Esophagus squamous epithelium (tissue), 4 donors: ENCODE data around the gene BTNL8.

Source experiments
- CTCF ChIP-seq, 6 experiments: fragments of 450-650 bp in 4 of 6; fragments of 200-600 bp in 2 of 6; sonication (generic) in 2 of 6; IDR thresholded peaks; one replicate each; pipeline ENCODE4 v1.5.1; 2016 to 2019; ENCODE audit warnings: antibody characterized with exemption in 6 of 6, mild to moderate bottlenecking in 4 of 6, moderate library complexity in 4 of 6
- POLR2A ChIP-seq, 4 donors: fragments of 450-650 bp; IDR thresholded peaks; one replicate each; pipeline ENCODE4 v1.6.1; 2017; ENCODE audit warnings: antibody characterized with exemption in 4 of 4, mild to moderate bottlenecking in 4 of 4, moderate library complexity in 3 of 4

DNA sequence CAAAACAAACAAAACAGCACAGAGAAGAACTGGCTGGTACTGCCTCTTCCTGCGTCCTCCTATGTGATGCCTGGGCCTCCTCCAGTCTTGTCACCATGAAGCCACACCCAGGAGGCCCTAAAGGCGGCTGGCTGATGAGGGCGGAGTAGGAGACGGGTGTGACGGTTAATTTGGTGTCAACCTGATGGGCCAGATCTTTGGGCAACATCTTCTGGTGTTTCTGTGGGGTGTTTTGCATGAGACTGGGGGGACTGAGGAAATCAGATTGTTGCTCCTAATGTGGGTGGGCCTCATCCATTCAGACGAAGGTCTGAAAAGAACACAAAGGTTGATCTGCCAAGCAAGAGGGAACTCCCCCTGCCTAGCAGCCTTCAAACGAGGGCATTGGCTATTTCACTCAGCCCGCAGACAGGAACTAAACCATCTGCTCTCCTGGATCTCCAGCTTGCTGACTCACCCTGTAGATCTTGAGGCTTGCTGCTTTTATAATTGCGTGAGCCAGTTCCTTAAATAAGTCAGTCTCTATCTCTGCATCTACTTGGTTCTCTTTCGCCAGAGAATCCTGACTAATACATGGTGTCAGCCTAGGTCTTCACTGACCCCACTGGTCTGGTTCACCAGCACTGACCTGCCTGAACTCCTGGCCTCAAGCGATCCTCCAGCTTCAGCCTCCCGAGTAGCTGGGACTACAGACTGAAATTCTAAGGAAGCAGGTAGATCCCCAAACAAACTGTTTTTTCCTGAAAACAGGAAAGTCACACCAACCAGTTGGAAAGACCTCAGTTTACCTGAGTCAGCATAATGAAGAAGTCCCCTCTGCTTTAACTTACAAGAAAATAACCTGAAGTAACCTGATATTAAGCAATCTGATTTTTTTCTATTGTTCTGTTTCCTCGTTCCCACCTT lies 25.1 kb upstream of the BTNL8 start:
- TF ChIP-seq CTCF (IDR thresholded peaks at IDR 0.05) (no peak), POLR2A (IDR thresholded peaks at IDR 0.05) (no peak)
